Transverse colon (tissue), 4 donors: ENCODE measurements around the gene TAS1R1. TPM values are rescaled to one million over a fixed set of nuclear protein-coding genes. Genes with fewer than 3 reads are reported as not detected.

Experiments used
- DNase-seq: peaks from one replicate; pipeline ENCODE4 v3.0.0-alpha.2; 2019
- H3K27ac ChIP-seq, 4 donors: fragments of 200-600 bp; sonication (generic); 2 replicates each; pipeline ENCODE4 v1.5.1; 2016 to 2018; ENCODE audit warnings: inconsistent platforms in 4 of 4
- H3K27me3 ChIP-seq: fragments of 200-600 bp; sonication (generic); 2 replicates; pipeline ENCODE4 v1.5.1; 2017; ENCODE audit warnings: inconsistent platforms
- H3K36me3 ChIP-seq, 4 donors: fragments of 200-600 bp; sonication (generic); 2 replicates each; pipeline ENCODE4 v1.5.1; 2017 to 2019; ENCODE audit warnings: inconsistent platforms in 4 of 4
- H3K4me1 ChIP-seq, 4 donors: fragments of 200-600 bp; sonication (generic); 2 replicates each; pipeline ENCODE4 v1.5.1; 2017 to 2020; ENCODE audit warnings: inconsistent platforms in 4 of 4
- H3K4me3 ChIP-seq, 4 donors: fragments of 200-600 bp; sonication (generic); 1 replicate in 1 of 4; 2 replicates in 3 of 4; pipeline versions ENCODE4 v1.5.1 to v1.6.1; 2017 to 2019; ENCODE audit warnings: inconsistent platforms in 4 of 4
- H3K9me3 ChIP-seq, 2 donors: fragments of 200-600 bp; sonication (generic); 2 replicates each; pipeline ENCODE4 v1.5.1; 2017 to 2019; ENCODE audit warnings: inconsistent platforms in 2 of 2
- EP300 ChIP-seq: sonication (generic); formaldehyde crosslinking; IDR thresholded peaks from one replicate; pipeline ENCODE4 v1.6.1; 2017; ENCODE audit warnings: antibody characterized with exemption, low read depth
- POLR2A ChIP-seq: fragments of 450-650 bp; IDR thresholded peaks from one replicate; pipeline ENCODE4 v1.6.1; 2016; ENCODE audit warnings: antibody characterized with exemption, mild to moderate bottlenecking, moderate library complexity
- POLR2AphosphoS5 ChIP-seq, 3 donors: sonication (generic); formaldehyde crosslinking; IDR thresholded peaks; one replicate each; pipeline ENCODE4 v1.6.1; 2016; ENCODE audit warnings: antibody characterized with exemption in 3 of 3
- WGBS, 2 donors: methylation state at CpG; one replicate each; pipeline ENCODE4 v1.1.5; 2018; ENCODE audit warnings: low coverage in 1 of 2; 5-methylcytosine and 5-hydroxymethylcytosine counted together
- in situ Hi-C, 4 donors: fragments of 200-750 bp; cut with MboI; loops; one replicate each; pipeline versions ENCODE4 v1.15.0 to v1.15.1; 2017; ENCODE audit warnings: low sequenced_read_pairs in 3 of 4, low pct_ligation_motif_present in 1 of 4, low pct_unique_long_range_greater_than_20kb in 1 of 4
- intact Hi-C: fragments of 100-400 bp; cut with DNase I; formaldehyde crosslinking; loops from one replicate; pipeline ENCODE4 v1.15.1; 2023; ENCODE audit warnings: low total_unique reads
- total RNA-seq, 4 donors: library from RNA; depleted of rRNA; stranded (reverse); fragments of >200 nt; gene quantifications; one replicate each; pipeline ENCODE4 v1.1.0, GENCODE V29; 2016
- TF ChIP-seq, protein P1 (sequence below), 5 experiments: fragments of 200-600 bp in 3 of 5; fragments of 450-650 bp in 2 of 5; sonication (generic) in 3 of 5; IDR thresholded peaks; 1 replicate in 2 of 5; 2 replicates in 3 of 5; pipeline ENCODE4 v1.5.1; 2016 to 2017; ENCODE audit warnings: antibody characterized with exemption in 5 of 5, inconsistent platforms in 3 of 5, mild to moderate bottlenecking in 2 of 5, moderate library complexity in 1 of 5

The TAS1R1 gene
- total RNA-seq, 4 donors from 2014 or later: 0.48 TPM; not detected in 3

DNA sequence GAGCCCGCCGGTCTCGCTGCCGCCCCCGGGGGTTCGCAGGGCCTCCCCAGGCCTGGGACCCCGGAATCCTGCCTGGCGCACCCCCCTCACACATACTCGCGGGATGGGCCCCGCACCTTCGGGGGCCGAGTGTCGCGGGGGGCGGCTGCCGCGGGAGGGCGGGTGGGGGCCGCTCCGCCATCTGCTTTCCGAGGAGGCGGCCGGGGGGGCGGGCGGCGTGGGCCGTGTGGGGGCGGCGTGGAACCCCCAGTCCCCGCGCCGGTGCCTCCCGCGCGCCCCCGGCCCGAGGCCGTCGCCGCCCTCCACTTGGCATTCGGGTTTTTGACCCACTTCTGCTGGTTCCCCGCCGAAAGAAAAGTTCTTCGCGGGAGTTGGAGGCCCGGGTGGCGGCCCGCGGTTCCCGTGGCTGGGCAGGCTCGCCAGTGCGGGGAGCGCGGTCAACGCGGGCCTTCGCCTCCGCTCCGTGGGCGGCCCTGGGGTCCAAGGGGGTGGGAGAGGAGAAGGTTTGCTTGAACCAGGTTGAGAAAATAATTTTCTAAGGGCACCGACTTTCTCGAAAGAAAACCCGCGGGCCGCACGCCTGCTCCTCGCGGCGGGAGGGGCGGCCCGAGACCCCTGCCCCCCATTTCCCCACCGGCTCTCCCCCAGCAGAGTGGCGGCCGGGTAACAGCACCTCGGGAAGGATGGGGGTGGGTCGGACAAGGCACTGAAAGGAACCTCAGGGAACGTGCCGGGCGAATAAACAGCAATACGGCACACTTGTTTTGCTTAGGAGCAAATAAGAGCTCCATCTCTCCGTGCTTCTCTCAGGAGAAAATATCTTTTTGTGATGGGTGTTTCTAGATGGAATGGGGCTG, 60.0 kb downstream of the TAS1R1 start:
- no peak for DNase-seq
- no peaks in the 10 kb centered on the region for H3K27me3 ChIP-seq
- H3K4me3 ChIP-seq: peak overlapping the region; percentile 73 to 99 (median 96)
- WGBS, 2 donors: 6% methylated on average over 25 of the region's 82 CpGs; no CpG with 5 or more reads in 1 of the 2 donors
- intact Hi-C loops: no loop called here
- H3K9me3 ChIP-seq: no peaks in the 10 kb centered on the region
- TF ChIP-seq POLR2A: no peak
- TF ChIP-seq, protein P1, sequence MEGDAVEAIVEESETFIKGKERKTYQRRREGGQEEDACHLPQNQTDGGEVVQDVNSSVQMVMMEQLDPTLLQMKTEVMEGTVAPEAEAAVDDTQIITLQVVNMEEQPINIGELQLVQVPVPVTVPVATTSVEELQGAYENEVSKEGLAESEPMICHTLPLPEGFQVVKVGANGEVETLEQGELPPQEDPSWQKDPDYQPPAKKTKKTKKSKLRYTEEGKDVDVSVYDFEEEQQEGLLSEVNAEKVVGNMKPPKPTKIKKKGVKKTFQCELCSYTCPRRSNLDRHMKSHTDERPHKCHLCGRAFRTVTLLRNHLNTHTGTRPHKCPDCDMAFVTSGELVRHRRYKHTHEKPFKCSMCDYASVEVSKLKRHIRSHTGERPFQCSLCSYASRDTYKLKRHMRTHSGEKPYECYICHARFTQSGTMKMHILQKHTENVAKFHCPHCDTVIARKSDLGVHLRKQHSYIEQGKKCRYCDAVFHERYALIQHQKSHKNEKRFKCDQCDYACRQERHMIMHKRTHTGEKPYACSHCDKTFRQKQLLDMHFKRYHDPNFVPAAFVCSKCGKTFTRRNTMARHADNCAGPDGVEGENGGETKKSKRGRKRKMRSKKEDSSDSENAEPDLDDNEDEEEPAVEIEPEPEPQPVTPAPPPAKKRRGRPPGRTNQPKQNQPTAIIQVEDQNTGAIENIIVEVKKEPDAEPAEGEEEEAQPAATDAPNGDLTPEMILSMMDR (IDR thresholded peaks at IDR 0.05): no peak
- TF ChIP-seq EP300: no peak
- TF ChIP-seq POLR2AphosphoS5 (IDR thresholded peaks at IDR 0.05): no peak
- H3K27ac ChIP-seq: peak overlapping the region; percentile 94 to 98 (median 96)
- H3K36me3 ChIP-seq: peaks cover 0 to 6% (median 0%) of the 10 kb centered on the region in 4 donors
- H3K4me1 ChIP-seq: peaks cover 6 to 23% (median 20%) of the 10 kb centered on the region in 4 donors
- in situ Hi-C loops: no loop called here

DNA sequence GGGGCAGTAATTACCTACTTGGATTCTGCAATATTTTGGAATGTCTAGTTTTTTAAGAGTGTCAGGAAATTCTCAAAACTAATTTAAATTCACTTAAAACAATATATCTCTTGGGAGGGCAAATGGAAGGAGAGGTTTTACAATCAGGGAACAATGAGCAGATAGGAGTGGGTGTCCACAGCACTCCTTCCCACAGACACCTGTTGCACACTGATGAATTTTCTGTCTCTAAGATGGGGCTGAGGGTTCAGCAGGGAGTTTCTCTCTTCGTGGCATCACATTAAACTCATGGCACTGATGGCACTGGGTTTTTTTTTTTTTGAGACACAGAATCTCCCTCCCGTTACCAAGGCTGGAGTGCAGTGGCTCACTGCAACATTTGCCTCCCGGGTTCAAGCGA, 63.9 kb downstream of the TAS1R1 start:
- Histone ChIP-seq H3K27me3 (no peaks in the 10 kb centered on the region), H3K36me3 (peaks cover 0 to 23% (median 4%) of the 10 kb centered on the region in 4 donors), H3K9me3 (no peaks in the 10 kb centered on the region), H3K4me1 (peaks cover 0 to 9% (median 7%) of the 10 kb centered on the region in 4 donors), H3K4me3 (no peak overlapping the region), H3K27ac (no peak overlapping the region)
- no peak for TF ChIP-seq EP300
- no peak for TF ChIP-seq POLR2AphosphoS5 (IDR thresholded peaks at IDR 0.05)
- no peak for TF ChIP-seq POLR2A
- TF ChIP-seq, protein P1 (IDR thresholded peaks at IDR 0.05): no peak
- intact Hi-C loops (no loop called here), in situ Hi-C loops (no loop called here)
- 90 to 100% methylated on average over 4 of the region's 4 CpGs for WGBS, 2 donors
- no peak for DNase-seq

DNA sequence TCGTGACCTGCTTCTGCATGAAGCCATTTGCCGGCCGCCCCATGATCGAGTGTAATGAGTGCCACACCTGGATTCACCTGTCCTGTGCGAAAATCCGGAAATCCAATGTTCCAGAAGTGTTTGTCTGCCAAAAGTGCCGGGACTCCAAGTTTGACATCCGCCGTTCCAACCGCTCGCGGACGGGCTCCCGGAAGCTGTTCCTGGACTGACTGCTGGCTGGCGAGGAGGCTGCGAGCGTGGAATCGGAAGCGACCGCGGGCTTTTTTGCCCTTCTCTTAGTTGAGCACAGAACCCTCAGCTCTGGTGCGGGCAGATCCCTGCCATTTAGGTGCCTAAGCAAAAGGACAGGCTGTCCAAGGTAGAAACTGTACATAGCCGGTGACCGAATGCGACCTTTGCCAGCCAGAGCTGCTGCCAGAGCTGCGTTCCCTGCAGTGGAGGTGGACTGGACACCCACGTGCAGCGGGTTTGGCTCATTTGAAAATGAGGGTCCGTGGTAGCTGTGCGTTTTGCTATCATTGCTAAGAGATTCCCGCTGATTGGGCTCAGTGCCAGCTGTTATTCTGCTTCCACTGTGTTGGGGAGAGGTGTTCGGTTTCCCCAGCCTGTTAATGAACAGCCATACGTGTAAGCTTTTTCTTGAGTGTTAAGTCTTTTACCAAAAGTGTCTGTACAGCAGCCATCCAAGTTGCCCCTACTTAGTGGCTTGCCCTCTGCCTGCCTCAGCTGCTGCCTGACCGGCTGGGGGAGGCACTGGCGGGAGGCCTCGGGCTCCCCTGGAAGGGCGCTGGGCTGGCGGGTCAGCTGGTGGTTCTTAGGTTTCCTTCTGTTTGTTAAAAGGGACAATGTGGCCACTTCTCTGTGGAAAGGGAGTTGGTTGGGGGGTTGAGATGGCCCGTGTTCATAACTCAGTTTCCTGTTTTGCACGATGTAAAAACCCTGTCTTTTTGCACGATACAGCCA, 66.6 kb downstream of the TAS1R1 start:
- H3K27ac ChIP-seq: no peak overlapping the region
- 94% methylated on average over 41 of the region's 41 CpGs; no CpG with 5 or more reads in 1 of the 2 donors for WGBS, 2 donors

More for the DNA sequence above, 66.6 kb downstream of the TAS1R1 start:
- in situ Hi-C loops (loop anchor here in 1 of 4 donors (10.0 kb wide), 1 partner anchor 47 kb away; the partner anchor contains the start of gene ZBTB48), intact Hi-C loops (no loop called here)
- Histone ChIP-seq H3K36me3 (peaks cover 0 to 23% (median 4%) of the 10 kb centered on the region in 4 donors), H3K27me3 (no peaks in the 10 kb centered on the region), H3K4me3 (no peak overlapping the region), H3K4me1 (peaks cover 9 to 19% (median 15%) of the 10 kb centered on the region in 4 donors), H3K9me3 (no peaks in the 10 kb centered on the region)
- no peak for TF ChIP-seq EP300
- no peak for TF ChIP-seq POLR2A
- TF ChIP-seq, protein P1 (IDR thresholded peaks at IDR 0.05): no peak
- no peak for TF ChIP-seq POLR2AphosphoS5 (IDR thresholded peaks at IDR 0.05)
- no peak for DNase-seq
